Superior temporal gyrus (tissue), 1 donor: ENCODE results near the gene PHAF1.

ENCODE experiments used
- DNase-seq: peaks from one replicate; pipeline ENCODE4 v3.0.0-alpha.2; 2016; ENCODE audit errors: extremely low spot score

Gene PHAF1

DNA sequence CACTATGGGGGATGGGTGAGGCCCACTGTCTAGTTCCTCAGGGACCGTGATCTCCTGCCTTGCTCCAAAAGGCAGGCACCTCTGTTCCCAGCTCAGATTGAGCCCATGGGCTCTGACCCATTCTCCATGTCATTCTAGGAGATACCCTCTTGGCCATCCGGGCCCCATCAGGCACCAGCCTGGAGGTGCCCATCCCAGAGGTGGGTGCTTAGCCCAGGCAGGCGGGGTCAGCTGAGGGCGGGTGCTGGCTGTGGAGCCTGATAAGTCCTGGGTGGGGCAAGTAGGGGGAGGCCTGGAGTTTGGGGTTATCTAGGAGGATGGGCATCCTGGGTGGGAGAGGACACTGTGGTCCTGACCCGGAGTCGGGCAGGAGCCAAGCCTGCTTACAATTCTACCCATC lies 84.5 kb downstream of the PHAF1 start:
- no peak for DNase-seq

DNA sequence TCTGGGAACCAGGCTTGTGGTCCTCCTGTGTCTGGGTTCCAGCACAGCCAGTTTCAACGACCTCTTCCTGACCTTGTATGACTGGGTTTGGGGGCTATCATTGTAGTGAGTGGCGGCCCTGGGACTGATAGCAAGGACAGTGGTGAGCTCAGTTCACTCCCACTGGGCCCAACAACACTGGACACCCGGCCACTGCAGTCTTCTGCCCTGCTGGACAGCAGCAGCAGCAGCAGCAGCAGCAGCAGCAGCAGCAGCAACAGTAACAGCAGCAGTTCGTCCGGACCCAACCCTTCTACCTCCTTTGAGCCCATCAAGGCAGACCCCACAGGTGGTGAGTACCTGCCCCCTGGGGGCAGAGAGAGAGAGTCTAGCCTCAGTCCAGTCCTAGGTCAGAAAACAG lies 85.9 kb downstream of the PHAF1 start:
- DNase-seq, result no peak

DNA sequence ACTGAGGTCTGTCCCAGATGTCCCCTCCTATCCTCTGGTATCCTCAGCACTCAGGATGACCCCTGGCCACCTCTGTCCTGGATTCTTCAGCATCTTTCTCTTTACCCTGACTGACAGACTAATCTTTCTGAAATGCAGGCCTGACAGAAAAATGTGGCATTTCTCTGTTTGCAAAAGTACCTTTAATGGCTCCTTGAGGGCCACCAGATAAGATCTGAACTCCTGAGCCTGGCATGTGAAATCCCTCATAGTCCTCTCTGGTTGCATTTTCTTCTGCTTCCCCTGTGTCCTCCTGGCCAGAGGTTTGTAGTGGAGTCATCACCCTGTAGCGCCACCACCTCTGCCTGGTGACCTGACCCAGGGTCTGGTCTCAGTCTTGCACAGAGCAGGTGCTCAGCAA lies 87.1 kb downstream of the PHAF1 start:
- no peak for DNase-seq

DNA sequence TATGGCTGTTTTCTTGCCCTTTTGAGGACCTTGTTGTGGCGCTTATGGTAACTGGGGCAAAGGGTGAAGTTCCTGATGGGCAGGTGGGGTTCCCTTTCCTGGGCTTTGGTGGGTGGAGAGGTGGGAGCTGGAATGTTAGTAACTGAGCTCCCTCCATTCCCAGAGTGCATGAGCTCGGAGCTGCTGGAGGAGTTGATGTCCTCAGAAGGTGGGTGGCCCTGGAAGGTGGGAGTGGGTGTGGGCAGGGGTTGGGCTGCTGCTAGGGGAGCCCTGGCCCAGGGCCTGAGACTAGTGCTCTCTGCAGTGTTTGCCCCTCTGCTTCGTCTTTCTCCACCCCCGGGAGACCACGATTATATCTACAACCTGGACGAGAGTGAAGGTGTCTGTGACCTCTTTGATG lies 88.0 kb downstream of the PHAF1 start:
- no peak for DNase-seq
